H1 (cell line): ENCODE data around the gene TAF15. TPM values are rescaled to one million over a fixed set of nuclear protein-coding genes. Genes with fewer than 3 reads are reported as not detected.

Experiments
- CTCF ChIA-PET: fragments of 300-600 bp; sonication (Branson Sonifier 250); formaldehyde crosslinking; loops from one replicate; lab custom pipeline; 2021; ENCODE audit not compliant: partially characterized antibody; lab: Charles Lee
- POLR2A ChIA-PET: fragments of 300-600 bp; sonication (Branson Sonifier 250); formaldehyde crosslinking; loops from one replicate; lab custom pipeline; 2021; ENCODE audit warnings: inconsistent platforms; ENCODE audit not compliant: partially characterized antibody; lab: Charles Lee
- DNase-seq, 2 experiments: peaks; one replicate each; pipeline versions ENCODE4 v3.0.0 to v3.0.0-alpha.2; 2010 to 2022; ENCODE audit warnings: low spot score in 2 of 2, low read depth in 1 of 2, mixed read lengths in 1 of 2
- FAIRE-seq: peaks from 2 replicates; lab custom pipeline; 2011; peaks lifted over from hg19 to GRCh38; lab: Jason Lieb, UNC
- H2AFZ ChIP-seq: 2 replicates; pipeline ENCODE4 v1.8.1; 2012; ENCODE audit warnings: low read length, inconsistent platforms
- H2AK5ac ChIP-seq: 2 replicates; pipeline ENCODE4 v1.6.1; 2013; ENCODE audit warnings: low read depth, low read length
- H2BK120ac ChIP-seq: replicated peaks from 2 replicates; pipeline ENCODE3; 2013; ENCODE audit warnings: low read depth, low read length, inconsistent platforms
- H2BK12ac ChIP-seq: 2 replicates; pipeline ENCODE4 v1.6.1; 2013; ENCODE audit warnings: low read depth, low read length
- H2BK15ac ChIP-seq: 2 replicates; pipeline ENCODE4 v1.6.1; 2013; ENCODE audit warnings: low read length
- H2BK20ac ChIP-seq: 2 replicates; pipeline ENCODE4 v1.6.1; 2013; ENCODE audit warnings: low read length
- H2BK5ac ChIP-seq: 2 replicates; pipeline ENCODE4 v1.6.1; 2013; ENCODE audit warnings: low read depth, low read length
- H3K14ac ChIP-seq: 2 replicates; pipeline ENCODE4 v1.6.1; 2013; ENCODE audit warnings: inconsistent platforms; ENCODE audit not compliant: insufficient read length
- H3K18ac ChIP-seq: 2 replicates; pipeline ENCODE4 v1.6.1; 2013; ENCODE audit warnings: low read length; ENCODE audit errors: extremely low read depth
- H3K23ac ChIP-seq: 2 replicates; pipeline ENCODE4 v1.6.1; 2013; ENCODE audit warnings: inconsistent platforms; ENCODE audit not compliant: insufficient read length
- H3K23me2 ChIP-seq: 2 replicates; pipeline ENCODE4 v1.6.1; 2013; ENCODE audit warnings: low read depth, low read length
- H3K27ac ChIP-seq: 2 replicates; pipeline ENCODE4 v1.6.1; 2011; ENCODE audit warnings: low read depth, low read length, inconsistent platforms
- H3K27me3 ChIP-seq, 4 experiments: replicated peaks in 1 of 4; 1 replicate in 1 of 4; 2 replicates in 3 of 4; pipeline versions ENCODE4 v1.6.1 to v1.8.1; 2011 to 2013; ENCODE audit warnings: low read length in 3 of 4, mild to moderate bottlenecking in 3 of 4, inconsistent platforms in 2 of 4, mixed read lengths in 2 of 4, moderate library complexity in 1 of 4; ENCODE audit not compliant: control insufficient read depth in 3 of 4, insufficient read depth in 3 of 4; ENCODE audit errors: extremely low read depth in 1 of 4
- H3K36me3 ChIP-seq, 4 experiments: 2 replicates each; pipeline versions ENCODE4 v1.6.1 to v1.8.1; 2011 to 2013; ENCODE audit warnings: mild to moderate bottlenecking in 4 of 4, low read length in 3 of 4, moderate library complexity in 2 of 4, control low read depth in 1 of 4, inconsistent platforms in 1 of 4; ENCODE audit not compliant: insufficient read depth in 4 of 4, control insufficient read depth in 2 of 4
- H3K4ac ChIP-seq: replicated peaks from 2 replicates; pipeline ENCODE3; 2013; ENCODE audit warnings: low read length, low read depth, mixed read lengths, inconsistent platforms; ENCODE audit not compliant: insufficient read length
- H3K4me1 ChIP-seq, 4 experiments: replicated peaks in 1 of 4; 1 replicate in 1 of 4; 2 replicates in 3 of 4; pipeline versions ENCODE4 v1.6.1 to v1.8.1; 2011 to 2013; ENCODE audit warnings: low read length in 3 of 4, inconsistent platforms in 2 of 4, mixed read lengths in 1 of 4; ENCODE audit not compliant: insufficient read depth in 4 of 4, control insufficient read depth in 3 of 4
- H3K4me2 ChIP-seq, 2 experiments: 2 replicates each; pipeline versions ENCODE4 v1.6.1 to v1.8.1; 2011 to 2013; ENCODE audit warnings: low read depth in 2 of 2, low read length in 2 of 2, control low read depth in 1 of 2, inconsistent platforms in 1 of 2, mild to moderate bottlenecking in 1 of 2; ENCODE audit not compliant: insufficient read depth in 1 of 2
- H3K4me3 ChIP-seq, 4 experiments: fragments of 200-600, 300-600 bp in 1 of 4; sonication (generic), shearing (Covaris generic), sonication (Bioruptor Twin) in 1 of 4; 2 replicates each; pipeline versions ENCODE4 v1.5.1 to v1.8.1; 2011 to 2016; ENCODE audit warnings: low read length in 4 of 4, low read depth in 3 of 4, control low read depth in 2 of 4, inconsistent platforms in 2 of 4, mild to moderate bottlenecking in 2 of 4, mixed read lengths in 1 of 4, moderate library complexity in 1 of 4; ENCODE audit not compliant: insufficient read depth in 2 of 4; ENCODE audit errors: extremely low read depth in 1 of 4
- H3K56ac ChIP-seq: replicated peaks from 2 replicates; pipeline ENCODE3; 2013; ENCODE audit warnings: low read depth, mild to moderate bottlenecking, mixed read lengths, low read length, inconsistent platforms; ENCODE audit not compliant: insufficient read length
- H3K79me1 ChIP-seq: 2 replicates; pipeline ENCODE4 v1.6.1; 2013; ENCODE audit warnings: low read depth, low read length, control low read depth
- H3K79me2 ChIP-seq, 2 experiments: 2 replicates each; pipeline versions ENCODE4 v1.6.1 to v1.8.1; 2012 to 2013; ENCODE audit warnings: low read length in 2 of 2, mild to moderate bottlenecking in 2 of 2, inconsistent platforms in 1 of 2; ENCODE audit not compliant: insufficient read depth in 2 of 2, control insufficient read depth in 1 of 2
- H3K9ac ChIP-seq, 4 experiments: replicated peaks in 1 of 4; 1 replicate in 1 of 4; 2 replicates in 3 of 4; pipeline versions ENCODE4 v1.6.1 to v1.8.1; 2011 to 2013; ENCODE audit warnings: low read depth in 3 of 4, low read length in 3 of 4, control low read depth in 2 of 4, mild to moderate bottlenecking in 2 of 4, moderate library complexity in 2 of 4, inconsistent platforms in 1 of 4; ENCODE audit errors: extremely low read depth in 1 of 4
- H3K9me3 ChIP-seq, 2 experiments: 2 replicates each; pipeline versions ENCODE4 v1.6.1 to v1.8.1; 2012 to 2013; ENCODE audit warnings: mild to moderate bottlenecking in 2 of 2, moderate library complexity in 2 of 2, control low read depth in 1 of 2, inconsistent platforms in 1 of 2, low read depth in 1 of 2, low read length in 1 of 2, mixed read lengths in 1 of 2; ENCODE audit not compliant: insufficient read depth in 2 of 2
- H4K20me1 ChIP-seq, 2 experiments: replicated peaks in 1 of 2; 2 replicates each; pipeline versions ENCODE3 to v1.8.1; 2011 to 2013; ENCODE audit warnings: inconsistent platforms in 2 of 2, low read length in 2 of 2, mild to moderate bottlenecking in 1 of 2; ENCODE audit not compliant: insufficient read depth in 2 of 2, control insufficient read depth in 1 of 2
- H4K5ac ChIP-seq: 2 replicates; pipeline ENCODE4 v1.6.1; 2013; ENCODE audit warnings: low read length, low read depth, mixed read lengths, inconsistent platforms; ENCODE audit not compliant: insufficient read length
- H4K8ac ChIP-seq: 2 replicates; pipeline ENCODE4 v1.8.0; 2013; ENCODE audit warnings: mild to moderate bottlenecking, moderate library complexity, low read length, inconsistent platforms; ENCODE audit not compliant: insufficient read depth; ENCODE audit errors: extremely low read depth
- H4K91ac ChIP-seq: replicated peaks from 2 replicates; pipeline ENCODE3; 2013; ENCODE audit warnings: low read length, mixed read lengths, inconsistent platforms; ENCODE audit not compliant: insufficient read length
- ATF3 ChIP-seq: IDR thresholded peaks from 2 replicates; pipeline ENCODE4 v1.6.1; 2011; ENCODE audit warnings: low read depth, mild to moderate bottlenecking, low read length; ENCODE audit not compliant: insufficient read depth
- BACH1 ChIP-seq: IDR thresholded peaks from 2 replicates; pipeline ENCODE4 v1.6.1; 2012; ENCODE audit warnings: low read length, improper control_type of control experiment
- CEBPB ChIP-seq: IDR thresholded peaks from 2 replicates; pipeline ENCODE4 v1.6.1; 2012; ENCODE audit warnings: low read depth, low read length
- EGR1 ChIP-seq: IDR thresholded peaks from 2 replicates; pipeline ENCODE4 v1.6.1; 2011; ENCODE audit warnings: low read depth, low read length, borderline replicate concordance
- EZH2 ChIP-seq: fragments of 200-600 bp; sonication (generic); IDR thresholded peaks from 2 replicates; pipeline ENCODE4 v1.7.1; 2012; ENCODE audit warnings: low read depth, mild to moderate bottlenecking, moderate library complexity, low read length, inconsistent platforms; ENCODE audit not compliant: severe bottlenecking
- HDAC2 ChIP-seq, 2 experiments: fragments of 300-600 bp in 1 of 2; sonication (generic) in 1 of 2; IDR thresholded peaks; 2 replicates each; pipeline ENCODE4 v1.6.1; 2011 to 2012; ENCODE audit warnings: low read depth in 2 of 2, low read length in 2 of 2, mild to moderate bottlenecking in 2 of 2, moderate library complexity in 2 of 2, borderline replicate concordance in 1 of 2, inconsistent platforms in 1 of 2
- KDM5A ChIP-seq: fragments of 200-600 bp; IDR thresholded peaks from 2 replicates; pipeline ENCODE4 v1.7.1; 2012; ENCODE audit warnings: mild to moderate bottlenecking, low read length, inconsistent platforms, mixed read lengths
- POLR2AphosphoS5 ChIP-seq: IDR thresholded peaks from 2 replicates; pipeline ENCODE4 v1.6.1; 2011; ENCODE audit warnings: low read depth, low read length
- SIRT6 ChIP-seq: IDR thresholded peaks from one replicate; pipeline ENCODE4 v1.7.1; 2012; ENCODE audit warnings: low read length, inconsistent platforms
- SP1 ChIP-seq: IDR thresholded peaks from 2 replicates; pipeline ENCODE4 v1.6.1; 2011; ENCODE audit warnings: low read depth, low read length
- WGBS, 2 experiments: shearing (Covaris generic) in 1 of 2; methylation state at CpG; one replicate each; pipeline versions ENCODE4 v1.1.6 to v1.1.7; 2013 to 2015; ENCODE audit warnings: low lambda C conversion rate in 2 of 2, mixed read lengths in 2 of 2, inconsistent platforms in 1 of 2, low coverage in 1 of 2, missing lambda C conversion rate in 1 of 2; ENCODE audit not compliant: insufficient replicate concordance in 2 of 2, insufficient coverage in 1 of 2, insufficient read length in 1 of 2; ENCODE audit errors: extremely low coverage in 1 of 2, missing lambda C conversion rate in 1 of 2; 5-methylcytosine and 5-hydroxymethylcytosine counted together
- polyA plus RNA-seq, 7 experiments: library from polyadenylated mRNA; depleted of rRNA in 3 of 7; stranded (reverse) in 5 of 7; unstranded in 2 of 7; fragments of >200 nt in 5 of 7; fragments of 200-250 nt in 2 of 7; gene quantifications; 1 replicate in 5 of 7; 2 replicates in 1 of 7; 4 replicates in 1 of 7; pipeline versions ENCODE4 v1.2.1 to v1.2.3, GENCODE V29; 2011 to 2013; ENCODE audit warnings: missing spikeins in 2 of 7, mixed read lengths in 2 of 7
- total RNA-seq: library from RNA; stranded (reverse); fragmentation: NEBNext Ultra II Directional; extraction: Animal tissue kit (Norgen Biotek cat#: 25700); gene quantifications from 2 replicates; pipeline ENCODE4 v1.2.1, GENCODE V29; 2021

The TAF15 gene
- total and polyA plus RNA-seq, 2 of the 8 experiments (the other 6 are each of a cell fraction or from before 2014, with no cell fraction given): 80.1 to 338 TPM

GRCh38 chr17:35764123-35764991, 44.9 kb upstream of the TAF15 start:
- Histone ChIP-seq H3K36me3 (no peaks in the 10 kb centered on the region), H3K79me2 (no peaks in the 10 kb centered on the region), H3K4me3 (peak overlapping the region; percentile 16 to 62 (median 50); a peak in 7 of 8 replicates), H3K56ac (peak overlapping the region; percentile 40), H2BK5ac (no peak overlapping the region), H2BK20ac (no peak overlapping the region), H4K91ac (no peak overlapping the region), H3K14ac (no peak overlapping the region), H3K4me2 (peak overlapping the region; percentile 3 to 69; a peak in 3 of 4 replicates), H3K27ac (no peak overlapping the region), H3K4ac (no peak overlapping the region), H2AK5ac (no peak overlapping the region), H3K79me1 (no peaks in the 10 kb centered on the region), H2BK12ac (no peak overlapping the region), H2BK15ac (no peak overlapping the region), H2BK120ac (no peak overlapping the region), H3K23me2 (no peaks in the 10 kb centered on the region), H3K27me3 (peaks cover 0 to 3% (median 2%) of the 10 kb centered on the region in 4 experiments; a peak in 3 of 7 replicates), H3K18ac (no peak overlapping the region), H4K20me1 (no peaks in the 10 kb centered on the region), H4K5ac (no peak overlapping the region), H3K23ac (no peak overlapping the region), H4K8ac (peak overlapping the region; percentile 88; the same call in 1 of the 2 replicates), H3K9ac (peak overlapping the region in 2 of 4 experiments; percentile 28 to 42; a peak in 2 of 7 replicates), H3K4me1 (peaks cover 0 to 12% (median 7%) of the 10 kb centered on the region in 4 experiments; a peak in 5 of 7 replicates), H3K9me3 (no peaks in the 10 kb centered on the region; a peak in 1 of 4 replicates), H2AFZ (peak overlapping the region; percentile 4; the same call in 1 of the 2 replicates)
- POLR2A ChIA-PET: interaction anchor here (0.6 to 3.4 kb wide), 18 partner anchors 8 to 189 kb away, joined by 3 to 62 read pairs (median 4); partner anchors contain the start of genes GAS2L2 and TAF15
- DNase-seq (peak; percentile 90 to 96), FAIRE-seq (no peak)
- CTCF ChIA-PET: interaction anchor here (0.6 to 13.0 kb wide), 31 partner anchors 13 to 194 kb away, joined by 3 to 247 read pairs (median 4); partner anchors contain the start of genes GAS2L2, HEATR9, MMP28 and TAF15
- 6% methylated on average over 68 of the region's 75 CpGs; no CpG with 5 or more reads in 1 of the 2 experiments for WGBS, 2 experiments
- TF ChIP-seq POLR2AphosphoS5: peak; percentile 54
- 0 out of 2 replicates have a peak, but pooled peaks have one; percentile 17 for TF ChIP-seq ATF3
- no peak for TF ChIP-seq KDM5A
- TF ChIP-seq EGR1: peak; percentile 30; the same call in 1 of the 2 replicates
- peak in 1 of 2 experiments; percentile 81; a peak in 2 of 4 replicates for TF ChIP-seq HDAC2 (IDR thresholded peaks at IDR 0.05; ENCODE audit: borderline replicate concordance in 1 of 2, low read depth in 2 of 2, low read length in 2 of 2)
- TF ChIP-seq CEBPB: no peak
- TF ChIP-seq BACH1: no peak
- TF ChIP-seq EZH2: no peak
- no peak for TF ChIP-seq SIRT6
- TF ChIP-seq SP1: peak; percentile 21; the same call in 1 of the 2 replicates
